ENCODE results near the gene CLDN9.

DNA sequence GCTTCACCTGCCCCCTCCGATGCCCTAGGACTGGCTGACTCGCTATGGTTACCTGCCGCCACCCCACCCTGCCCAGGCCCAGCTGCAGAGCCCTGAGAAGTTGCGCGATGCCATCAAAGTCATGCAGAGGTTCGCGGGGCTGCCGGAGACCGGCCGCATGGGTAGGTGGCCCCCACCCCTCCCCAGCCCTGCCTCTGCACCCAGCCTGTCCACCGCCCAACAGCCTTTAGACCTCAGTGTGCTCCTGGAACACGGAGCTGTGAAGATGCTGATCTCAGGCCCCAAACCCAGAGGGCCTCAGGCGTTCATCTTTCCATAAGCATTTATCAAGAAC lies 34.6 kb downstream of the CLDN9 start:
- TF ChIP-seq, protein P1, sequence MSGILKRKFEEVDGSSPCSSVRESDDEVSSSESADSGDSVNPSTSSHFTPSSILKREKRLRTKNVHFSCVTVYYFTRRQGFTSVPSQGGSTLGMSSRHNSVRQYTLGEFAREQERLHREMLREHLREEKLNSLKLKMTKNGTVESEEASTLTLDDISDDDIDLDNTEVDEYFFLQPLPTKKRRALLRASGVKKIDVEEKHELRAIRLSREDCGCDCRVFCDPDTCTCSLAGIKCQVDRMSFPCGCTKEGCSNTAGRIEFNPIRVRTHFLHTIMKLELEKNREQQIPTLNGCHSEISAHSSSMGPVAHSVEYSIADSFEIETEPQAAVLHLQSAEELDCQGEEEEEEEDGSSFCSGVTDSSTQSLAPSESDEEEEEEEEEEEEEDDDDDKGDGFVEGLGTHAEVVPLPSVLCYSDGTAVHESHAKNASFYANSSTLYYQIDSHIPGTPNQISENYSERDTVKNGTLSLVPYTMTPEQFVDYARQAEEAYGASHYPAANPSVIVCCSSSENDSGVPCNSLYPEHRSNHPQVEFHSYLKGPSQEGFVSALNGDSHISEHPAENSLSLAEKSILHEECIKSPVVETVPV (CRISPR knock-in tag; IDR thresholded peaks at IDR 0.05), result no peak
- TF ChIP-seq ZC3H10 (CRISPR knock-in tag; IDR thresholded peaks at IDR 0.05), result no peak
- TF ChIP-seq ARNTL (CRISPR knock-in tag; IDR thresholded peaks at IDR 0.05; ENCODE audit: borderline replicate concordance, low read depth), result no peak
- TF ChIP-seq, protein P2, sequence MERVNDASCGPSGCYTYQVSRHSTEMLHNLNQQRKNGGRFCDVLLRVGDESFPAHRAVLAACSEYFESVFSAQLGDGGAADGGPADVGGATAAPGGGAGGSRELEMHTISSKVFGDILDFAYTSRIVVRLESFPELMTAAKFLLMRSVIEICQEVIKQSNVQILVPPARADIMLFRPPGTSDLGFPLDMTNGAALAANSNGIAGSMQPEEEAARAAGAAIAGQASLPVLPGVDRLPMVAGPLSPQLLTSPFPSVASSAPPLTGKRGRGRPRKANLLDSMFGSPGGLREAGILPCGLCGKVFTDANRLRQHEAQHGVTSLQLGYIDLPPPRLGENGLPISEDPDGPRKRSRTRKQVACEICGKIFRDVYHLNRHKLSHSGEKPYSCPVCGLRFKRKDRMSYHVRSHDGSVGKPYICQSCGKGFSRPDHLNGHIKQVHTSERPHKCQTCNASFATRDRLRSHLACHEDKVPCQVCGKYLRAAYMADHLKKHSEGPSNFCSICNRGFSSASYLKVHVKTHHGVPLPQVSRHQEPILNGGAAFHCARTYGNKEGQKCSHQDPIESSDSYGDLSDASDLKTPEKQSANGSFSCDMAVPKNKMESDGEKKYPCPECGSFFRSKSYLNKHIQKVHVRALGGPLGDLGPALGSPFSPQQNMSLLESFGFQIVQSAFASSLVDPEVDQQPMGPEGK (CRISPR knock-in tag; IDR thresholded peaks at IDR 0.05; ENCODE audit: borderline replicate concordance), result no peak
- TF ChIP-seq, protein P3, sequence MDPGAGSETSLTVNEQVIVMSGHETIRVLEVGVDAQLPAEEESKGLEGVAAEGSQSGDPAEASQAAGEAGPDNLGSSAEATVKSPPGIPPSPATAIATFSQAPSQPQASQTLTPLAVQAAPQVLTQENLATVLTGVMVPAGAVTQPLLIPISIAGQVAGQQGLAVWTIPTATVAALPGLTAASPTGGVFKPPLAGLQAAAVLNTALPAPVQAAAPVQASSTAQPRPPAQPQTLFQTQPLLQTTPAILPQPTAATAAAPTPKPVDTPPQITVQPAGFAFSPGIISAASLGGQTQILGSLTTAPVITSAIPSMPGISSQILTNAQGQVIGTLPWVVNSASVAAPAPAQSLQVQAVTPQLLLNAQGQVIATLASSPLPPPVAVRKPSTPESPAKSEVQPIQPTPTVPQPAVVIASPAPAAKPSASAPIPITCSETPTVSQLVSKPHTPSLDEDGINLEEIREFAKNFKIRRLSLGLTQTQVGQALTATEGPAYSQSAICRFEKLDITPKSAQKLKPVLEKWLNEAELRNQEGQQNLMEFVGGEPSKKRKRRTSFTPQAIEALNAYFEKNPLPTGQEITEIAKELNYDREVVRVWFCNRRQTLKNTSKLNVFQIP (CRISPR knock-in tag; IDR thresholded peaks at IDR 0.05; ENCODE audit: borderline replicate concordance, low read depth), result no peak
- no peak for TF ChIP-seq ZFP3 (CRISPR knock-in tag; IDR thresholded peaks at IDR 0.05)

All from SK-N-SH treated with all-trans-retinoic acid at 6 μM for 48 hours (cell line).